GM23338 (cell line): ENCODE measurements around the gene OCA2. TPM values are rescaled to one million over a fixed set of nuclear protein-coding genes. Genes with fewer than 3 reads are reported as not detected.

Experiments used
- ATAC-seq: fragments of 200-7000 bp; cut with Tn5 transposase; 3 replicates; pipeline ENCODE4 v1.9.1; 2020
- DNase-seq: peaks from one replicate; pipeline ENCODE4 v3.0.0-alpha.2; 2015; ENCODE audit warnings: low spot score
- H2AFZ ChIP-seq: fragments of 200-600 bp; sonication (generic); 2 replicates; pipeline ENCODE4 v1.8.0; 2016; ENCODE audit warnings: antibody characterized with exemption, mild to moderate bottlenecking, moderate library complexity
- H3F3A ChIP-seq: fragments of 200-600 bp; sonication (generic); replicated peaks from 2 replicates; pipeline ENCODE4 v1.8.0; 2017; ENCODE audit warnings: antibody characterized with exemption, mixed run types, low read depth
- H3K27ac ChIP-seq: fragments of 200-600 bp; sonication (generic); 2 replicates; pipeline ENCODE4 v1.6.1; 2016; ENCODE audit warnings: low read depth
- H3K27me3 ChIP-seq: fragments of 200-600 bp; sonication (generic); 2 replicates; pipeline ENCODE4 v1.8.0; 2016; ENCODE audit warnings: mild to moderate bottlenecking, mixed run types, moderate library complexity; ENCODE audit not compliant: insufficient read depth
- H3K36me3 ChIP-seq: fragments of 200-600 bp; sonication (generic); 2 replicates; pipeline ENCODE4 v1.8.0; 2016; ENCODE audit warnings: mild to moderate bottlenecking; ENCODE audit not compliant: insufficient read depth
- H3K4me1 ChIP-seq: fragments of 200-600 bp; sonication (generic); 2 replicates; pipeline ENCODE4 v1.8.0; 2016; ENCODE audit warnings: mild to moderate bottlenecking, moderate library complexity; ENCODE audit not compliant: insufficient read depth
- H3K4me2 ChIP-seq: fragments of 200-600 bp; sonication (generic); 2 replicates; pipeline ENCODE4 v1.7.1; 2017; ENCODE audit warnings: mixed run types
- H3K4me3 ChIP-seq: fragments of 200-600 bp; sonication (generic); 2 replicates; pipeline ENCODE4 v1.6.1; 2016; ENCODE audit warnings: mixed run types
- H3K79me2 ChIP-seq: fragments of 200-600 bp; sonication (generic); replicated peaks from 2 replicates; pipeline ENCODE4 v1.8.0; 2017; ENCODE audit warnings: mild to moderate bottlenecking; ENCODE audit not compliant: insufficient read depth
- H3K9me2 ChIP-seq: fragments of 200-600 bp; sonication (generic); 2 replicates; pipeline ENCODE4 v1.8.0; 2017; ENCODE audit not compliant: insufficient read depth
- H4K20me1 ChIP-seq: fragments of 200-600 bp; sonication (generic); replicated peaks from 2 replicates; pipeline ENCODE4 v1.8.0; 2017; ENCODE audit warnings: mild to moderate bottlenecking; ENCODE audit not compliant: insufficient read depth
- H3K27ac Mint-ChIP-seq: 2 replicates; pipeline ENCODE4 v1.8.0; 2020; ENCODE audit warnings: inconsistent platforms, mild to moderate bottlenecking, moderate library complexity, mixed read lengths
- H3K27me3 Mint-ChIP-seq: 3 replicates; pipeline ENCODE4 v1.8.0; 2022; ENCODE audit warnings: low read depth, mild to moderate bottlenecking, moderate library complexity, mixed read lengths, inconsistent platforms; ENCODE audit not compliant: insufficient read depth, poor library complexity
- H3K36me3 Mint-ChIP-seq: 3 replicates; pipeline ENCODE4 v1.8.0; 2021; ENCODE audit warnings: low read depth, mild to moderate bottlenecking, inconsistent platforms, moderate library complexity, mixed read lengths
- H3K4me1 Mint-ChIP-seq: 3 replicates; pipeline ENCODE4 v1.8.0; 2020; ENCODE audit warnings: mild to moderate bottlenecking, inconsistent platforms, mixed read lengths
- H3K4me3 Mint-ChIP-seq: 3 replicates; pipeline ENCODE4 v1.8.0; 2021; ENCODE audit warnings: moderate library complexity, mild to moderate bottlenecking, inconsistent platforms, mixed read lengths
- H3K9me3 Mint-ChIP-seq: 3 replicates; pipeline ENCODE4 v1.8.0; 2020; ENCODE audit warnings: moderate library complexity, mild to moderate bottlenecking, inconsistent platforms, mixed read lengths
- CREB1 ChIP-seq: fragments of 250-450 bp; sonication (Bioruptor Pico); IDR thresholded peaks from 2 replicates; pipeline ENCODE4 v1.5.0; 2020; ENCODE audit warnings: low read depth, mild to moderate bottlenecking, moderate library complexity
- EZH2 ChIP-seq: fragments of 200-600 bp; sonication (generic); IDR thresholded peaks from one replicate; pipeline ENCODE4 v1.8.0; 2017; ENCODE audit warnings: antibody characterized with exemption, mild to moderate bottlenecking, low read depth; ENCODE audit not compliant: unreplicated experiment
- EZH2phosphoT487 ChIP-seq: fragments of 200-600 bp; sonication (generic); IDR thresholded peaks from one replicate; pipeline ENCODE4 v1.8.1; 2018; ENCODE audit warnings: antibody characterized with exemption; ENCODE audit not compliant: unreplicated experiment
- JUNB ChIP-seq: IDR thresholded peaks from one replicate; pipeline ENCODE4 v1.6.1; 2016; ENCODE audit warnings: antibody characterized with exemption; ENCODE audit not compliant: unreplicated experiment
- NANOG ChIP-seq: IDR thresholded peaks from 2 replicates; pipeline ENCODE4 v1.6.1; 2016; ENCODE audit warnings: antibody characterized with exemption, borderline replicate concordance
- POLR2AphosphoS5 ChIP-seq: IDR thresholded peaks from 2 replicates; pipeline ENCODE4 v1.6.1; 2016; ENCODE audit warnings: antibody characterized with exemption, low read depth
- STAT1 ChIP-seq: IDR thresholded peaks from one replicate; pipeline ENCODE4 v1.6.1; 2016; ENCODE audit warnings: antibody characterized with exemption; ENCODE audit not compliant: unreplicated experiment
- ZNF114 ChIP-seq: fragments of 250-450 bp; sonication (Bioruptor Pico); IDR thresholded peaks from 2 replicates; pipeline ENCODE4 v1.5.0; 2020; ENCODE audit warnings: mild to moderate bottlenecking, moderate library complexity
- ZNF331 ChIP-seq: fragments of 250-450 bp; sonication (Bioruptor Pico); IDR thresholded peaks from 2 replicates; pipeline ENCODE4 v1.5.0; 2020; ENCODE audit warnings: low read depth, mild to moderate bottlenecking, moderate library complexity
- polyA plus RNA-seq: library from polyadenylated mRNA; unstranded; fragments of >200 nt; fragmentation: Nextera tagmentation; extraction: Ambion mirVana; gene quantifications from 2 replicates; pipeline ENCODE4 v1.2.1, GENCODE V29; 2016
- total RNA-seq: library from RNA; depleted of rRNA; stranded (reverse); fragments of >200 nt; shearing (Covaris generic); gene quantifications from 2 replicates; pipeline ENCODE4 v1.2.3, GENCODE V29; 2014
- TF ChIP-seq, protein P1 (sequence below): IDR thresholded peaks from one replicate; pipeline ENCODE4 v1.6.1; 2018; ENCODE audit warnings: antibody characterized with exemption; ENCODE audit not compliant: unreplicated experiment
- TF ChIP-seq, protein P2 (sequence below), 2 experiments: fragments of 200-600 bp in 1 of 2; sonication (generic) in 1 of 2; conservative IDR thresholded peaks; 2 replicates each; pipeline versions ENCODE4 v1.5.1 to v1.6.1; 2016 to 2017; ENCODE audit warnings: antibody characterized with exemption in 2 of 2, low read depth in 2 of 2, mild to moderate bottlenecking in 2 of 2, moderate library complexity in 1 of 2
- TF ChIP-seq, protein P3 (sequence below): IDR thresholded peaks from 2 replicates; pipeline ENCODE4 v1.6.1; 2016; ENCODE audit warnings: antibody characterized with exemption
- TF ChIP-seq, protein P4 (sequence below): fragments of 250-450 bp; sonication (Bioruptor Pico); IDR thresholded peaks from 2 replicates; pipeline ENCODE4 v1.5.0; 2020; ENCODE audit warnings: mild to moderate bottlenecking, moderate library complexity

Gene OCA2
- total and polyA plus RNA-seq, 2 experiments from 2014 or later = 0.40 to 0.69 TPM

DNA sequence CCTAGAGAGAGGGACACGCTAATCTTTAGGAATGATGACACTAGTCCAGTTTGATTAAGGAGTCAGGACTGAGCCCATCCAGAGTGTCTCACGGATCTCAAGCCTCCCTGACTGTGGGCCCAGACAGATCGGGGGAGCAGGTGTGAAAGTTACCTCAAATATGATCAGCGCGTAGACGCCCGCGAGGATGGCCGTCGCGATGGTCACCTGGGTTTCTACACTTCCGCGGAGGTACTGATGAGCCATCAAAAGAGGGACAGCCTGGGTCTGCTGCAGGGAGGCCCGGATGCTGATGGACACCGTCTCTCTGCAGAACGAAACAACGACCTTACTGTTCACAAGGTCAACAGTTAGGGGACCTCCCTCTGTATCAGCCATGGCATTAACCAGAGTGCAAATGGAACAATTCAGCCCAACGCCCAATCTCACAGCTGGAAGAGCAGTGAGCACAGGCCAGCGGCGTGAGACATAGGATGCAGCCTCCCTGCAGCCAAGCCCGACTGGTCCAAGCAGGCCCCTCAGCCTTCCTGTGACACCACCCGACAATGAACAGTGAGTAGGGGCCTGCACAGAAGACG, 84.4 kb downstream of the OCA2 start:
- Histone ChIP-seq H3K4me1 (no peaks in the 10 kb centered on the region; the same call in 1 of the 2 replicates), H3K27ac (no peak overlapping the region), H3K27me3 (no peaks in the 10 kb centered on the region), H3K4me3 (no peak overlapping the region), H4K20me1 (no peaks in the 10 kb centered on the region), H3F3A (no peaks in the 10 kb centered on the region), H3K36me3 (no peaks in the 10 kb centered on the region), H2AFZ (no peak overlapping the region), H3K4me2 (no peak overlapping the region), H3K79me2 (no peaks in the 10 kb centered on the region), H3K9me2 (no peaks in the 10 kb centered on the region)
- H3K4me3 Mint-ChIP-seq = no peak overlapping the region
- no peak for ATAC-seq
- peaks cover 6% of the 10 kb centered on the region for H3K27me3 Mint-ChIP-seq
- TF ChIP-seq, protein P1, sequence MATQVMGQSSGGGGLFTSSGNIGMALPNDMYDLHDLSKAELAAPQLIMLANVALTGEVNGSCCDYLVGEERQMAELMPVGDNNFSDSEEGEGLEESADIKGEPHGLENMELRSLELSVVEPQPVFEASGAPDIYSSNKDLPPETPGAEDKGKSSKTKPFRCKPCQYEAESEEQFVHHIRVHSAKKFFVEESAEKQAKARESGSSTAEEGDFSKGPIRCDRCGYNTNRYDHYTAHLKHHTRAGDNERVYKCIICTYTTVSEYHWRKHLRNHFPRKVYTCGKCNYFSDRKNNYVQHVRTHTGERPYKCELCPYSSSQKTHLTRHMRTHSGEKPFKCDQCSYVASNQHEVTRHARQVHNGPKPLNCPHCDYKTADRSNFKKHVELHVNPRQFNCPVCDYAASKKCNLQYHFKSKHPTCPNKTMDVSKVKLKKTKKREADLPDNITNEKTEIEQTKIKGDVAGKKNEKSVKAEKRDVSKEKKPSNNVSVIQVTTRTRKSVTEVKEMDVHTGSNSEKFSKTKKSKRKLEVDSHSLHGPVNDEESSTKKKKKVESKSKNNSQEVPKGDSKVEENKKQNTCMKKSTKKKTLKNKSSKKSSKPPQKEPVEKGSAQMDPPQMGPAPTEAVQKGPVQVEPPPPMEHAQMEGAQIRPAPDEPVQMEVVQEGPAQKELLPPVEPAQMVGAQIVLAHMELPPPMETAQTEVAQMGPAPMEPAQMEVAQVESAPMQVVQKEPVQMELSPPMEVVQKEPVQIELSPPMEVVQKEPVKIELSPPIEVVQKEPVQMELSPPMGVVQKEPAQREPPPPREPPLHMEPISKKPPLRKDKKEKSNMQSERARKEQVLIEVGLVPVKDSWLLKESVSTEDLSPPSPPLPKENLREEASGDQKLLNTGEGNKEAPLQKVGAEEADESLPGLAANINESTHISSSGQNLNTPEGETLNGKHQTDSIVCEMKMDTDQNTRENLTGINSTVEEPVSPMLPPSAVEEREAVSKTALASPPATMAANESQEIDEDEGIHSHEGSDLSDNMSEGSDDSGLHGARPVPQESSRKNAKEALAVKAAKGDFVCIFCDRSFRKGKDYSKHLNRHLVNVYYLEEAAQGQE = no peak
- TF ChIP-seq, protein P2, sequence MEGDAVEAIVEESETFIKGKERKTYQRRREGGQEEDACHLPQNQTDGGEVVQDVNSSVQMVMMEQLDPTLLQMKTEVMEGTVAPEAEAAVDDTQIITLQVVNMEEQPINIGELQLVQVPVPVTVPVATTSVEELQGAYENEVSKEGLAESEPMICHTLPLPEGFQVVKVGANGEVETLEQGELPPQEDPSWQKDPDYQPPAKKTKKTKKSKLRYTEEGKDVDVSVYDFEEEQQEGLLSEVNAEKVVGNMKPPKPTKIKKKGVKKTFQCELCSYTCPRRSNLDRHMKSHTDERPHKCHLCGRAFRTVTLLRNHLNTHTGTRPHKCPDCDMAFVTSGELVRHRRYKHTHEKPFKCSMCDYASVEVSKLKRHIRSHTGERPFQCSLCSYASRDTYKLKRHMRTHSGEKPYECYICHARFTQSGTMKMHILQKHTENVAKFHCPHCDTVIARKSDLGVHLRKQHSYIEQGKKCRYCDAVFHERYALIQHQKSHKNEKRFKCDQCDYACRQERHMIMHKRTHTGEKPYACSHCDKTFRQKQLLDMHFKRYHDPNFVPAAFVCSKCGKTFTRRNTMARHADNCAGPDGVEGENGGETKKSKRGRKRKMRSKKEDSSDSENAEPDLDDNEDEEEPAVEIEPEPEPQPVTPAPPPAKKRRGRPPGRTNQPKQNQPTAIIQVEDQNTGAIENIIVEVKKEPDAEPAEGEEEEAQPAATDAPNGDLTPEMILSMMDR (conservative IDR thresholded peaks at IDR 0.05; ENCODE audit: low read depth in 2 of 2) = no peak
- no peak for TF ChIP-seq NANOG
- TF ChIP-seq CREB1 (CRISPR knock-in tag) = no peak
- TF ChIP-seq, protein P3, sequence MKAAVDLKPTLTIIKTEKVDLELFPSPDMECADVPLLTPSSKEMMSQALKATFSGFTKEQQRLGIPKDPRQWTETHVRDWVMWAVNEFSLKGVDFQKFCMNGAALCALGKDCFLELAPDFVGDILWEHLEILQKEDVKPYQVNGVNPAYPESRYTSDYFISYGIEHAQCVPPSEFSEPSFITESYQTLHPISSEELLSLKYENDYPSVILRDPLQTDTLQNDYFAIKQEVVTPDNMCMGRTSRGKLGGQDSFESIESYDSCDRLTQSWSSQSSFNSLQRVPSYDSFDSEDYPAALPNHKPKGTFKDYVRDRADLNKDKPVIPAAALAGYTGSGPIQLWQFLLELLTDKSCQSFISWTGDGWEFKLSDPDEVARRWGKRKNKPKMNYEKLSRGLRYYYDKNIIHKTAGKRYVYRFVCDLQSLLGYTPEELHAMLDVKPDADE = no peak
- TF ChIP-seq, protein P4, sequence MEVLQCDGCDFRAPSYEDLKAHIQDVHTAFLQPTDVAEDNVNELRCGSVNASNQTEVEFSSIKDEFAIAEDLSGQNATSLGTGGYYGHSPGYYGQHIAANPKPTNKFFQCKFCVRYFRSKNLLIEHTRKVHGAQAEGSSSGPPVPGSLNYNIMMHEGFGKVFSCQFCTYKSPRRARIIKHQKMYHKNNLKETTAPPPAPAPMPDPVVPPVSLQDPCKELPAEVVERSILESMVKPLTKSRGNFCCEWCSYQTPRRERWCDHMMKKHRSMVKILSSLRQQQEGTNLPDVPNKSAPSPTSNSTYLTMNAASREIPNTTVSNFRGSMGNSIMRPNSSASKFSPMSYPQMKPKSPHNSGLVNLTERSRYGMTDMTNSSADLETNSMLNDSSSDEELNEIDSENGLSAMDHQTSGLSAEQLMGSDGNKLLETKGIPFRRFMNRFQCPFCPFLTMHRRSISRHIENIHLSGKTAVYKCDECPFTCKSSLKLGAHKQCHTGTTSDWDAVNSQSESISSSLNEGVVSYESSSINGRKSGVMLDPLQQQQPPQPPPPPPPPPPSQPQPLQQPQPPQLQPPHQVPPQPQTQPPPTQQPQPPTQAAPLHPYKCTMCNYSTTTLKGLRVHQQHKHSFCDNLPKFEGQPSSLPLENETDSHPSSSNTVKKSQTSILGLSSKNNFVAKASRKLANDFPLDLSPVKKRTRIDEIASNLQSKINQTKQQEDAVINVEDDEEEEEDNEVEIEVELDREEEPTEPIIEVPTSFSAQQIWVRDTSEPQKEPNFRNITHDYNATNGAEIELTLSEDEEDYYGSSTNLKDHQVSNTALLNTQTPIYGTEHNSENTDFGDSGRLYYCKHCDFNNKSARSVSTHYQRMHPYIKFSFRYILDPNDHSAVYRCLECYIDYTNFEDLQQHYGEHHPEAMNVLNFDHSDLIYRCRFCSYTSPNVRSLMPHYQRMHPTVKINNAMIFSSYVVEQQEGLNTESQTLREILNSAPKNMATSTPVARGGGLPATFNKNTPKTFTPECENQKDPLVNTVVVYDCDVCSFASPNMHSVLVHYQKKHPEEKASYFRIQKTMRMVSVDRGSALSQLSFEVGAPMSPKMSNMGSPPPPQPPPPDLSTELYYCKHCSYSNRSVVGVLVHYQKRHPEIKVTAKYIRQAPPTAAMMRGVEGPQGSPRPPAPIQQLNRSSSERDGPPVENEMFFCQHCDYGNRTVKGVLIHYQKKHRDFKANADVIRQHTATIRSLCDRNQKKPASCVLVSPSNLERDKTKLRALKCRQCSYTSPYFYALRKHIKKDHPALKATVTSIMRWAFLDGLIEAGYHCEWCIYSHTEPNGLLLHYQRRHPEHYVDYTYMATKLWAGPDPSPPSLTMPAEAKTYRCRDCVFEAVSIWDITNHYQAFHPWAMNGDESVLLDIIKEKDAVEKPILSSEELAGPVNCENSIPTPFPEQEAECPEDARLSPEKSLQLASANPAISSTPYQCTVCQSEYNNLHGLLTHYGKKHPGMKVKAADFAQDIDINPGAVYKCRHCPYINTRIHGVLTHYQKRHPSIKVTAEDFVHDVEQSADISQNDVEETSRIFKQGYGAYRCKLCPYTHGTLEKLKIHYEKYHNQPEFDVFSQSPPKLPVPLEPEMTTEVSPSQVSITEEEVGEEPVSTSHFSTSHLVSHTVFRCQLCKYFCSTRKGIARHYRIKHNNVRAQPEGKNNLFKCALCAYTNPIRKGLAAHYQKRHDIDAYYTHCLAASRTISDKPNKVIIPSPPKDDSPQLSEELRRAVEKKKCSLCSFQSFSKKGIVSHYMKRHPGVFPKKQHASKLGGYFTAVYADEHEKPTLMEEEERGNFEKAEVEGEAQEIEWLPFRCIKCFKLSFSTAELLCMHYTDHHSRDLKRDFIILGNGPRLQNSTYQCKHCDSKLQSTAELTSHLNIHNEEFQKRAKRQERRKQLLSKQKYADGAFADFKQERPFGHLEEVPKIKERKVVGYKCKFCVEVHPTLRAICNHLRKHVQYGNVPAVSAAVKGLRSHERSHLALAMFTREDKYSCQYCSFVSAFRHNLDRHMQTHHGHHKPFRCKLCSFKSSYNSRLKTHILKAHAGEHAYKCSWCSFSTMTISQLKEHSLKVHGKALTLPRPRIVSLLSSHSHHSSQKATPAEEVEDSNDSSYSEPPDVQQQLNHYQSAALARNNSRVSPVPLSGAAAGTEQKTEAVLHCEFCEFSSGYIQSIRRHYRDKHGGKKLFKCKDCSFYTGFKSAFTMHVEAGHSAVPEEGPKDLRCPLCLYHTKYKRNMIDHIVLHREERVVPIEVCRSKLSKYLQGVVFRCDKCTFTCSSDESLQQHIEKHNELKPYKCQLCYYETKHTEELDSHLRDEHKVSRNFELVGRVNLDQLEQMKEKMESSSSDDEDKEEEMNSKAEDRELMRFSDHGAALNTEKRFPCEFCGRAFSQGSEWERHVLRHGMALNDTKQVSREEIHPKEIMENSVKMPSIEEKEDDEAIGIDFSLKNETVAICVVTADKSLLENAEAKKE (CRISPR knock-in tag) = no peak
- TF ChIP-seq ZNF331 (CRISPR knock-in tag) = no peak
- no peak for TF ChIP-seq EZH2phosphoT487
- TF ChIP-seq STAT1 = no peak
- TF ChIP-seq EZH2 = no peak
- no peak for TF ChIP-seq ZNF114
- no peak for TF ChIP-seq POLR2AphosphoS5
- no peak for TF ChIP-seq JUNB
- H3K4me1 Mint-ChIP-seq = no peaks in the 10 kb centered on the region; the same call in 2 of the 3 replicates
- no peaks in the 10 kb centered on the region for H3K36me3 Mint-ChIP-seq
- no peak for DNase-seq
- H3K27ac Mint-ChIP-seq = no peak overlapping the region
- H3K9me3 Mint-ChIP-seq = 0 out of 3 replicates have a peak, but pooled peaks cover 5% of the 10 kb centered on the region
